Naive thymus-derived CD4-positive, alpha-beta T cell (primary cell): ENCODE measurements around the gene SLC9A1. TPM values are rescaled to one million over a fixed set of nuclear protein-coding genes. Genes with fewer than 3 reads are reported as not detected.
A peak's percentile ranks its signal among the peaks of the same experiment; 100 is the strongest.

ENCODE experiments used
- ATAC-seq: fragments of 150-1000 bp; cut with Tn5 transposase; 2 replicates; pipeline ENCODE4 v1.10.0; 2021; ENCODE audit warnings: mild to moderate bottlenecking, moderate library complexity
- CTCF ChIA-PET: fragments of 350-600 bp; sonication (Branson Sonifier 250); formaldehyde crosslinking; loops from one replicate; lab custom pipeline; 2021; ENCODE audit warnings: antibody characterized with exemption; lab: Charles Lee
- POLR2A ChIA-PET: fragments of 350-600 bp; sonication (Branson Sonifier 250); formaldehyde crosslinking; loops from one replicate; lab custom pipeline; 2021; ENCODE audit warnings: antibody characterized with exemption, inconsistent platforms; lab: Charles Lee
- DNase-seq, 9 donors: peaks; one replicate each; pipeline versions ENCODE4 v3.0.0 to v3.0.0-alpha.2; 2020 to 2022; ENCODE audit warnings: mixed read lengths in 1 of 9
- H3K27ac ChIP-seq: one replicate; pipeline ENCODE4 v1.7.0; 2013; ENCODE audit warnings: mild to moderate bottlenecking, low read depth, low read length, moderate library complexity
- H3K27me3 ChIP-seq, 2 donors: one replicate each; pipeline ENCODE4 v1.7.0; 2013; ENCODE audit warnings: low read length in 2 of 2, mild to moderate bottlenecking in 2 of 2, moderate library complexity in 2 of 2; ENCODE audit not compliant: control insufficient read depth in 2 of 2, insufficient read depth in 2 of 2
- H3K36me3 ChIP-seq, 3 experiments: 1 replicate in 2 of 3; 2 replicates in 1 of 3; pipeline ENCODE4 v1.7.0; 2013; ENCODE audit warnings: low read length in 3 of 3, mild to moderate bottlenecking in 3 of 3, moderate library complexity in 1 of 3; ENCODE audit not compliant: insufficient read depth in 3 of 3, control insufficient read depth in 2 of 3
- H3K4me1 ChIP-seq, 2 donors: one replicate each; pipeline ENCODE4 v1.7.0; 2013; ENCODE audit warnings: low read length in 2 of 2, mild to moderate bottlenecking in 2 of 2, moderate library complexity in 1 of 2; ENCODE audit not compliant: control insufficient read depth in 2 of 2, insufficient read depth in 2 of 2
- H3K4me3 ChIP-seq: 2 replicates; pipeline ENCODE4 v1.7.0; 2013; ENCODE audit warnings: mild to moderate bottlenecking, low read length
- H3K9me3 ChIP-seq, 3 experiments: 1 replicate in 2 of 3; 2 replicates in 1 of 3; pipeline ENCODE4 v1.7.0; 2013; ENCODE audit warnings: low read length in 3 of 3; ENCODE audit not compliant: control insufficient read depth in 2 of 3
- H3K27ac Mint-ChIP-seq, 9 donors: one replicate each; pipeline ENCODE4 v1.8.0; 2020 to 2022; ENCODE audit warnings: mixed read lengths in 9 of 9, mild to moderate bottlenecking in 8 of 9, moderate library complexity in 5 of 9, inconsistent platforms in 2 of 9
- H3K27me3 Mint-ChIP-seq, 5 donors: one replicate each; pipeline ENCODE4 v1.8.0; 2021 to 2022; ENCODE audit warnings: mixed read lengths in 5 of 5, mild to moderate bottlenecking in 1 of 5
- H3K36me3 Mint-ChIP-seq, 5 donors: one replicate each; pipeline ENCODE4 v1.8.0; 2020 to 2022; ENCODE audit warnings: mixed read lengths in 5 of 5, mild to moderate bottlenecking in 3 of 5, inconsistent platforms in 1 of 5
- H3K4me1 Mint-ChIP-seq, 7 donors: one replicate each; pipeline ENCODE4 v1.8.0; 2020 to 2022; ENCODE audit warnings: mixed read lengths in 7 of 7, mild to moderate bottlenecking in 3 of 7, inconsistent platforms in 1 of 7
- H3K4me3 Mint-ChIP-seq, 10 donors: one replicate each; pipeline ENCODE4 v1.8.0; 2020 to 2022; ENCODE audit warnings: mild to moderate bottlenecking in 10 of 10, mixed read lengths in 10 of 10, moderate library complexity in 6 of 10, inconsistent platforms in 2 of 10
- H3K9me3 Mint-ChIP-seq, 11 donors: one replicate each; pipeline ENCODE4 v1.8.0; 2020 to 2022; ENCODE audit warnings: mixed read lengths in 11 of 11, mild to moderate bottlenecking in 4 of 11, inconsistent platforms in 1 of 11, moderate library complexity in 1 of 11
- intact Hi-C, 2 donors: fragments of 100-400 bp; cut with micrococcal nuclease; formaldehyde crosslinking; loops; one replicate each; pipeline ENCODE4 v1.15.1; 2023
- polyA plus RNA-seq, 2 donors: library from polyadenylated mRNA; unstranded; fragments of 300-500 nt; fragmentation: Illumina TruSeq; gene quantifications; one replicate each; pipeline ENCODE4 v1.2.3, GENCODE V29; 2021
- total RNA-seq, 6 experiments: library from RNA in 5 of 6; stranded (reverse) in 5 of 6; gene quantifications; 1 replicate in 5 of 6; 2 replicates in 1 of 6; pipeline ENCODE4 v1.2.3 and lab custom pipeline; 2021 to 2026

Gene SLC9A1
- total and polyA plus RNA-seq, 7 experiments from 2014 or later: 7.1 to 25.7 (median 18.2) TPM

- ATAC-seq (no peak), DNase-seq (no peak)
- Mint-ChIP-seq H3K36me3 (peaks cover 0 to 8% (median 3%) of the 10 kb centered on the region in 5 donors), H3K27me3 (no peaks in the 10 kb centered on the region), H3K9me3 (peaks cover 0 to 2% (median 0%) of the 10 kb centered on the region in 11 donors), H3K4me1 (peaks cover 35 to 54% (median 50%) of the 10 kb centered on the region in 7 donors), H3K27ac (peak overlapping the region in 8 of 9 donors; percentile 67 to 100 (median 100)), H3K4me3 (peak overlapping the region in 7 of 10 donors; percentile 9 to 88 (median 50))
- no peaks in the 10 kb centered on the region for H3K36me3 ChIP-seq
- CTCF ChIA-PET: interaction anchor here (1.2 to 2.7 kb wide), 6 partner anchors 10 to 148 kb away, joined by 3 to 12 read pairs (median 4); no protein-coding TSS in a partner anchor
- POLR2A ChIA-PET: interaction anchor here (0.8 to 14.4 kb wide), 7 partner anchors 10 to 28 kb away, joined by 4 to 202 read pairs (median 5); partner anchors contain the start of gene SLC9A1
- intact Hi-C loops: loop anchor here in 1 of 2 donors (2.0 kb wide), 1 partner anchor 23 kb away; no protein-coding TSS in a partner anchor
- no peaks in the 10 kb centered on the region for H3K27me3 ChIP-seq
- peak overlapping the region; percentile 87 for H3K27ac ChIP-seq
- no peaks in the 10 kb centered on the region for H3K9me3 ChIP-seq
- peak overlapping the region; percentile 64 for H3K4me3 ChIP-seq
- H3K4me1 ChIP-seq: peaks cover 24 to 25% of the 10 kb centered on the region in 2 donors
These were observed 19.2 kb downstream of the SLC9A1 start for GRCh38 chr1:27135541-27136235.

DNA sequence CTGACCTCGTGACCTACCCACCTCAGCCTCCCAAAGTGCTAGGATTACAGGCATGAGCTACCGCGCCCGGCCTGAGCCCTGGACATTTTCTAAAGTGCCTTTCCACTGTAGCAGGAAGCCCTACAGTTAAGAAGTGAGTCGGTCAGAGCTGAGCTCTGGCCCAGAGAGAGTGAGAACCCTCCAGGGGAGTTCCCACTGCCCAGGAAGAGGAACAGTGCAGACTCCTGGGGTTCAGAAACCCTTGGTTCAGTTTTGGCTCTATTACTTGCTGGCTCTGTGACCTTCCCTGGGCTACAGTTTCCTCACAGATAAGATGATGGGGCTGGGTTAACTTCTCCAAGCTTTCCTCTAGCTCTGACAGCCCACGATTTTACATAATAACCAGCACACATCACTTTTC is 20.9 kb downstream of the SLC9A1 start:
- Mint-ChIP-seq H3K9me3 (peaks cover 0 to 2% (median 0%) of the 10 kb centered on the region in 11 donors), H3K27ac (peak overlapping the region in 2 of 9 donors; percentile 9), H3K36me3 (peaks cover 0 to 9% (median 3%) of the 10 kb centered on the region in 5 donors), H3K4me1 (peaks cover 19 to 41% (median 34%) of the 10 kb centered on the region in 7 donors), H3K27me3 (no peaks in the 10 kb centered on the region), H3K4me3 (peak overlapping the region in 1 of 10 donors; percentile 35)
- Histone ChIP-seq H3K27ac (no peak overlapping the region), H3K9me3 (no peaks in the 10 kb centered on the region), H3K36me3 (peaks cover 0 to 7% (median 0%) of the 10 kb centered on the region in 3 experiments), H3K27me3 (no peaks in the 10 kb centered on the region), H3K4me3 (no peak overlapping the region), H3K4me1 (peaks cover 24 to 25% of the 10 kb centered on the region in 2 donors)
- ChIA-PET CTCF (no interaction called here), POLR2A (interaction anchor here (1.2 to 14.4 kb wide), 2 partner anchors 17 to 21 kb away, joined by 3 to 202 read pairs; partner anchors contain the start of gene SLC9A1)
- no peak for DNase-seq
- peak; percentile 53 for ATAC-seq
- intact Hi-C loops: no loop called here

- Histone ChIP-seq H3K4me3 (no peak overlapping the region), H3K36me3 (peaks cover 0 to 7% (median 0%) of the 10 kb centered on the region in 3 experiments), H3K27me3 (no peaks in the 10 kb centered on the region), H3K27ac (no peak overlapping the region), H3K9me3 (no peaks in the 10 kb centered on the region), H3K4me1 (peaks cover 24 to 25% of the 10 kb centered on the region in 2 donors)
- ChIA-PET CTCF (interaction anchor here (0.5 to 0.9 kb wide), 2 partner anchors 18 to 69 kb away, joined by 3 to 4 read pairs; no protein-coding TSS in a partner anchor), POLR2A (interaction anchor here (14.4 kb wide), 1 partner anchor 18 kb away, joined by 202 read pairs; the partner anchor contains the start of gene SLC9A1)
- Mint-ChIP-seq H3K4me1 (peaks cover 13 to 35% (median 28%) of the 10 kb centered on the region in 7 donors), H3K36me3 (peaks cover 0 to 10% (median 3%) of the 10 kb centered on the region in 5 donors), H3K9me3 (no peaks in the 10 kb centered on the region), H3K27me3 (no peaks in the 10 kb centered on the region), H3K27ac (peak overlapping the region in 1 of 9 donors; percentile 51), H3K4me3 (no peak overlapping the region)
- intact Hi-C loops: no loop called here
- DNase-seq (no peak), ATAC-seq (no peak)
These were observed 21.8 kb downstream of the SLC9A1 start for GRCh38 chr1:27133158-27133557.

DNA sequence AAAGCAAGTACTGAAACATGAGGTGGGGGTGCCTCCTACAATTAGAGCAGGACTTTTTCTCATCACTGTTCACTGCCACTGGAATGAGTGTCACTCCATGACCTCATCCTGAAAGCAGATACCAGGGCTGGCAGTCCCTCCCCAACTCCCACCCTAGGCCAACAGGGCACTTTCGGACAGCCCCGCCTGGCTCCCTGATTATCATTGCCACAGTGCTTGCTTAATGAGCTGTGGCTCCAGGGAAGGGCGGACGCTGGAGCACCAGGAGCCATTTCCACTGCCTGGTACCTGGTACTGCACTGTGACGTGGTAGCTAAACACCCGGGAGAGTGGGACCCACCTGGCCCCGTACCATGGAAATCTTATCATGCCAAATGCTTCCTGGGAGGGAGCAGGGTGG is 22.3 kb downstream of the SLC9A1 start:
- CTCF ChIA-PET: interaction anchor here (0.9 kb wide), 1 partner anchor 18 kb away, joined by 4 read pairs; no protein-coding TSS in a partner anchor

DNA sequence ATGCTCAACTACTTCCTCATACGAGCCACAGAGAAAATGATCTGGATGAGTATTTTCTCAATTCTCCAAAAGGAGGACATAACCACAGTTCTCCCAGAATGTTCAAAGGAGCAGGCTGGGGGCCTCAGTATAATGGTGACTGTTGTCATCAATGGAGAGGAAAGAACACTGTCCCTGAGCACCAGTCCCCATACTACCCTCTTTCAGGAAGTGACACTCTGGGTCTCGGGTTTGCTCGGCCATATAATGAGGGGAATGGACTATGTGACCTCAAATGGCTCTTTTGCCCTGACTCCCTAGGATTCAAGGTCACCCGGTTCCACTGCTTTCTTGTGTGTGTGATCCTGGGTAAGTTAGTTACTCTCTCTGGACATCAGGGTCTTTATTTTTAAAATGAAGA is 22.8 kb downstream of the SLC9A1 start:
- Histone ChIP-seq H3K27ac (no peak overlapping the region), H3K27me3 (no peaks in the 10 kb centered on the region), H3K9me3 (no peaks in the 10 kb centered on the region), H3K36me3 (peaks cover 0 to 7% (median 0%) of the 10 kb centered on the region in 3 experiments), H3K4me1 (peaks cover 16 to 18% of the 10 kb centered on the region in 2 donors), H3K4me3 (no peak overlapping the region)
- Mint-ChIP-seq H3K9me3 (no peaks in the 10 kb centered on the region), H3K4me1 (peaks cover 8 to 25% (median 17%) of the 10 kb centered on the region in 7 donors), H3K27ac (no peak overlapping the region), H3K4me3 (no peak overlapping the region), H3K36me3 (peaks cover 0 to 12% (median 5%) of the 10 kb centered on the region in 5 donors), H3K27me3 (no peaks in the 10 kb centered on the region)
- POLR2A ChIA-PET: interaction anchor here (14.4 kb wide), 1 partner anchor 19 kb away, joined by 202 read pairs; the partner anchor contains the start of gene SLC9A1
- DNase-seq (no peak), ATAC-seq (no peak)
- CTCF ChIA-PET: no interaction called here
- intact Hi-C loops: no loop called here

More for the DNA sequence above, 22.3 kb downstream of the SLC9A1 start:
- Histone ChIP-seq H3K27ac (no peak overlapping the region), H3K9me3 (no peaks in the 10 kb centered on the region), H3K4me3 (no peak overlapping the region), H3K36me3 (peaks cover 0 to 7% (median 0%) of the 10 kb centered on the region in 3 experiments), H3K27me3 (no peaks in the 10 kb centered on the region), H3K4me1 (peaks cover 21 to 22% of the 10 kb centered on the region in 2 donors)
- Mint-ChIP-seq H3K4me3 (no peak overlapping the region), H3K36me3 (peaks cover 0 to 12% (median 5%) of the 10 kb centered on the region in 5 donors), H3K27ac (no peak overlapping the region), H3K9me3 (no peaks in the 10 kb centered on the region), H3K4me1 (peaks cover 8 to 30% (median 22%) of the 10 kb centered on the region in 7 donors), H3K27me3 (no peaks in the 10 kb centered on the region)
- POLR2A ChIA-PET: interaction anchor here (14.4 kb wide), 1 partner anchor 19 kb away, joined by 202 read pairs; the partner anchor contains the start of gene SLC9A1
- DNase-seq (no peak), ATAC-seq (no peak)
- intact Hi-C loops: no loop called here

DNA sequence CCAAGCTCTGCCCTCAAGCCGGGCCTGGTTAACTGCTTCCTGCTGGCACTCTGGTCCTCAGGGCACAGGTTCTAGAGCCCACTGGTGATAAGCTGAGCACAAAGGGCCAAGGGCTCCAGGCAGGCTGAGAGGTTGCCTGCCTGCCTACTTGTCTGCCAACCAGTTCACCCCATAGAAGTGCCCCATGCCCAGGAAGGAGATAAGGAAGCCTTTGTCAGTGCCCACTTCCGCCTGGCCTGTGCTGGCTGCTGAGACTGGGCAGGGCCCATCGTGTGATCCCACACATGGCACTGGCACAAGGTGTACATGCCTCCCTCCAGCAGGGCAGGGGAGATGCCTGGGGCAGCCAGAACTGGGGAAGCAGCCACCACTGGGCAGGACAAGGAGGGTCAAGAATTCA is 24.1 kb downstream of the SLC9A1 start:
- H3K27ac ChIP-seq: no peak overlapping the region
- ATAC-seq: peak; percentile 52
- CTCF ChIA-PET: no interaction called here

More for the DNA sequence above, 24.1 kb downstream of the SLC9A1 start:
- peaks cover 0 to 20% (median 5%) of the 10 kb centered on the region in 5 donors for H3K36me3 Mint-ChIP-seq
- H3K9me3 Mint-ChIP-seq: no peaks in the 10 kb centered on the region
- Histone ChIP-seq H3K9me3 (no peaks in the 10 kb centered on the region), H3K27me3 (no peaks in the 10 kb centered on the region), H3K4me3 (no peak overlapping the region), H3K36me3 (peaks cover 0 to 7% (median 0%) of the 10 kb centered on the region in 3 experiments), H3K4me1 (peaks cover 3 to 4% of the 10 kb centered on the region in 2 donors)
- H3K4me1 Mint-ChIP-seq: peaks cover 0 to 13% (median 5%) of the 10 kb centered on the region in 7 donors
- POLR2A ChIA-PET: interaction anchor here (0.7 to 1.8 kb wide), 2 partner anchors 10 to 46 kb away, joined by 4 to 9 read pairs; no protein-coding TSS in a partner anchor
- no peak overlapping the region for H3K4me3 Mint-ChIP-seq
- intact Hi-C loops: no loop called here
- H3K27me3 Mint-ChIP-seq: no peaks in the 10 kb centered on the region
- DNase-seq: no peak
- no peak overlapping the region for H3K27ac Mint-ChIP-seq
